HCT116 (cell line): ENCODE data around the gene ARL11. TPM values are rescaled to one million over a fixed set of nuclear protein-coding genes. Genes with fewer than 3 reads are reported as not detected.

Experiments
- ATAC-seq: fragments of 200-7000 bp; cut with Tn5 transposase; 2 replicates; pipeline ENCODE4 v1.9.1; 2020; ENCODE audit warnings: mild to moderate bottlenecking, moderate library complexity
- BruUV-seq: library from RNA; stranded (reverse); fragments of 400-500 nt; replicated peaks from 2 replicates; lab custom pipeline; 2021; lab: Mats Ljungman, UMichigan
- CTCF ChIA-PET: fragments of 300-600 bp; sonication (Branson Sonifier 250); formaldehyde crosslinking; loops from one replicate; lab custom pipeline; 2021; ENCODE audit warnings: antibody characterized with exemption; lab: Charles Lee
- POLR2A ChIA-PET: fragments of 300-600, 350-600 bp; sonication (Branson Sonifier 250); formaldehyde crosslinking; loops from one replicate; lab custom pipeline; 2021; ENCODE audit warnings: antibody characterized with exemption; lab: Charles Lee
- RAD21 ChIA-PET, 2 experiments: fragments of 300-600 bp; sonication (Branson Sonifier 250); formaldehyde crosslinking; loops; one replicate each; lab custom pipeline; 2023; ENCODE audit warnings: low total read pairs in 2 of 2; ENCODE audit not compliant: uncharacterized antibody in 2 of 2, unreplicated experiment in 2 of 2, low non-redundant PET in 1 of 2; lab: Charles Lee
- DNase-seq: peaks from one replicate; pipeline ENCODE4 v3.0.0-alpha.2; 2010; ENCODE audit warnings: low read depth, low spot score
- H2AFZ ChIP-seq: fragments of 200-600 bp; shearing (Covaris generic), sonication (generic); 2 replicates; pipeline ENCODE4 v1.6.1; 2017; ENCODE audit warnings: low read depth, mixed run types, mixed read lengths, antibody characterized with exemption, low read length; ENCODE audit not compliant: poor library complexity, severe bottlenecking
- H3K27ac ChIP-seq: 2 replicates; pipeline ENCODE4 v1.5.1; 2012; ENCODE audit warnings: low read depth, low read length
- H3K27me3 ChIP-seq: fragments of 200-600 bp; sonication (generic); 2 replicates; pipeline ENCODE4 v1.6.1; 2016; ENCODE audit warnings: mixed run types, low read length, mixed read lengths; ENCODE audit not compliant: insufficient read depth
- H3K36me3 ChIP-seq, 2 experiments: fragments of 200-500 bp in 1 of 2; fragments of 200-600 bp in 1 of 2; sonication (Bioruptor generic) in 1 of 2; sonication (generic) in 1 of 2; 2 replicates each; pipeline versions ENCODE4 v1.5.1 to v1.6.1; 2014 to 2016; ENCODE audit warnings: low read length in 2 of 2, inconsistent platforms in 1 of 2, mixed read lengths in 1 of 2, mixed run types in 1 of 2; ENCODE audit not compliant: insufficient read depth in 2 of 2, control insufficient read depth in 1 of 2
- H3K4me1 ChIP-seq, 2 experiments: fragments of 200-600 bp in 1 of 2; sonication (generic) in 1 of 2; 2 replicates each; pipeline versions ENCODE4 v1.5.1 to v1.6.1; 2012 to 2017; ENCODE audit warnings: low read length in 2 of 2, inconsistent platforms in 1 of 2, mild to moderate bottlenecking in 1 of 2, mixed read lengths in 1 of 2, mixed run types in 1 of 2, moderate library complexity in 1 of 2; ENCODE audit not compliant: insufficient read depth in 2 of 2, control insufficient read depth in 1 of 2
- H3K4me2 ChIP-seq: fragments of 200-600 bp; sonication (generic); 2 replicates; pipeline ENCODE4 v1.6.1; 2017; ENCODE audit warnings: mixed run types, low read length, mixed read lengths
- H3K4me3 ChIP-seq, 2 experiments: fragments of 200-600 bp in 1 of 2; sonication (generic) in 1 of 2; replicated peaks in 1 of 2; 2 replicates each; pipeline ENCODE4 v1.5.1; 2011 to 2016; ENCODE audit warnings: low read length in 2 of 2, control low read depth in 1 of 2, low read depth in 1 of 2, mild to moderate bottlenecking in 1 of 2, mixed read lengths in 1 of 2, mixed run types in 1 of 2
- H3K79me2 ChIP-seq: fragments of 200-600 bp; sonication (generic); 2 replicates; pipeline ENCODE4 v1.6.1; 2017; ENCODE audit warnings: mild to moderate bottlenecking, mixed run types, low read length, moderate library complexity, mixed read lengths; ENCODE audit not compliant: insufficient read depth
- H3K9ac ChIP-seq: fragments of 200-600 bp; sonication (generic); 2 replicates; pipeline ENCODE4 v1.6.1; 2016; ENCODE audit warnings: low read length, mixed read lengths
- H3K9me2 ChIP-seq: fragments of 200-600 bp; sonication (generic), shearing (Covaris generic); 2 replicates; pipeline ENCODE4 v1.6.1; 2017; ENCODE audit warnings: mixed run types, mild to moderate bottlenecking, moderate library complexity; ENCODE audit not compliant: insufficient read depth
- H3K9me3 ChIP-seq, 2 experiments: fragments of 200-500 bp in 1 of 2; fragments of 200-600 bp in 1 of 2; sonication (Bioruptor generic) in 1 of 2; sonication (generic) in 1 of 2; 2 replicates each; pipeline ENCODE4 v1.6.1; 2014 to 2017; ENCODE audit warnings: low read length in 2 of 2, mixed read lengths in 2 of 2, inconsistent platforms in 1 of 2, low read depth in 1 of 2, mild to moderate bottlenecking in 1 of 2, mixed run types in 1 of 2, moderate library complexity in 1 of 2; ENCODE audit not compliant: control insufficient read depth in 1 of 2, insufficient read depth in 1 of 2
- H4K20me1 ChIP-seq: fragments of 200-600 bp; sonication (generic), shearing (Covaris generic); 2 replicates; pipeline ENCODE4 v1.6.1; 2017; ENCODE audit warnings: mixed run types, mild to moderate bottlenecking, moderate library complexity; ENCODE audit not compliant: insufficient read depth
- ATF3 ChIP-seq: IDR thresholded peaks from 2 replicates; pipeline ENCODE4 v1.6.1; 2012
- CEBPB ChIP-seq: IDR thresholded peaks from 2 replicates; pipeline ENCODE4 v1.6.1; 2012; ENCODE audit warnings: low read depth
- EZH2phosphoT487 ChIP-seq: fragments of 200-600 bp; IDR thresholded peaks from 2 replicates; pipeline ENCODE4 v1.6.1; 2018; ENCODE audit warnings: antibody characterized with exemption, borderline replicate concordance
- FOSL1 ChIP-seq: IDR thresholded peaks from 2 replicates; pipeline ENCODE4 v1.6.1; 2012; ENCODE audit warnings: low read depth
- POLR2AphosphoS5 ChIP-seq: IDR thresholded peaks from 2 replicates; pipeline ENCODE4 v1.6.1; 2011; ENCODE audit warnings: mild to moderate bottlenecking, low read depth, low read length, moderate library complexity
- SIN3A ChIP-seq: IDR thresholded peaks from 2 replicates; pipeline ENCODE4 v1.6.1; 2012; ENCODE audit warnings: low read depth
- SP1 ChIP-seq: IDR thresholded peaks from 2 replicates; pipeline ENCODE4 v1.6.1; 2012; ENCODE audit warnings: low read depth
- YY1 ChIP-seq: IDR thresholded peaks from 2 replicates; pipeline ENCODE4 v1.6.1; 2011; ENCODE audit warnings: low read length, low read depth, moderate library complexity, mild to moderate bottlenecking; ENCODE audit not compliant: insufficient replicate concordance; ENCODE audit errors: extremely low read depth
- ZBTB33 ChIP-seq: IDR thresholded peaks from 2 replicates; pipeline ENCODE4 v1.6.1; 2011; ENCODE audit warnings: mild to moderate bottlenecking, low read length, moderate library complexity; ENCODE audit not compliant: insufficient replicate concordance; ENCODE audit errors: extremely low read depth
- ZFX ChIP-seq: fragments of 450-650 bp; IDR thresholded peaks from 2 replicates; pipeline ENCODE4 v1.6.1; 2017
- intact Hi-C: fragments of 100-400 bp; cut with micrococcal nuclease; formaldehyde crosslinking; loops from 2 replicates; pipeline ENCODE4 v1.10.0; 2022
- total RNA-seq: library from RNA; stranded (reverse); gene quantifications from one replicate; pipeline ENCODE4 v1.2.1, GENCODE V29; 2021; ENCODE audit not compliant: unreplicated experiment

The ARL11 gene
- total RNA-seq, 1 experiment from 2014 or later, result not detected

- intact Hi-C loops, result no loop called here
- Histone ChIP-seq H3K4me2 (no peak overlapping the region), H3K79me2 (no peaks in the 10 kb centered on the region), H3K4me1 (no peaks in the 10 kb centered on the region), H3K36me3 (no peaks in the 10 kb centered on the region), H4K20me1 (no peaks in the 10 kb centered on the region), H3K27ac (no peak overlapping the region), H3K9me2 (no peaks in the 10 kb centered on the region), H3K4me3 (no peak overlapping the region), H2AFZ (no peak overlapping the region), H3K9me3 (no peaks in the 10 kb centered on the region), H3K9ac (no peak overlapping the region), H3K27me3 (no peaks in the 10 kb centered on the region)
- ChIA-PET POLR2A (no interaction called here), CTCF (no interaction called here), RAD21 (no interaction called here)
- DNase-seq (no peak), ATAC-seq (no peak)
- no TSS peak for BruUV-seq
- TF ChIP-seq ATF3, result no peak
- no peak for TF ChIP-seq POLR2AphosphoS5
- TF ChIP-seq EZH2phosphoT487, result no peak
- TF ChIP-seq ZFX, result no peak
- no peak for TF ChIP-seq YY1
- TF ChIP-seq CEBPB, result no peak
- TF ChIP-seq ZBTB33, result no peak
- no peak for TF ChIP-seq SP1
- no peak for TF ChIP-seq SIN3A
- TF ChIP-seq FOSL1, result no peak
Measured at GRCh38 chr13:49635599-49636433, 7.5 kb downstream of the ARL11 start.
